ENCODE results near the gene RBMS3. TPM values are rescaled to one million over a fixed set of nuclear protein-coding genes. Genes with fewer than 3 reads are reported as not detected.

The RBMS3 gene
- total and polyA plus RNA-seq, 12 donors: 8.7 to 90.1 (median 51.2) TPM

GRCh38 chr3:29643034-29643425 lies 362.2 kb downstream of the RBMS3 start:
- TF ChIP-seq, protein P1, sequence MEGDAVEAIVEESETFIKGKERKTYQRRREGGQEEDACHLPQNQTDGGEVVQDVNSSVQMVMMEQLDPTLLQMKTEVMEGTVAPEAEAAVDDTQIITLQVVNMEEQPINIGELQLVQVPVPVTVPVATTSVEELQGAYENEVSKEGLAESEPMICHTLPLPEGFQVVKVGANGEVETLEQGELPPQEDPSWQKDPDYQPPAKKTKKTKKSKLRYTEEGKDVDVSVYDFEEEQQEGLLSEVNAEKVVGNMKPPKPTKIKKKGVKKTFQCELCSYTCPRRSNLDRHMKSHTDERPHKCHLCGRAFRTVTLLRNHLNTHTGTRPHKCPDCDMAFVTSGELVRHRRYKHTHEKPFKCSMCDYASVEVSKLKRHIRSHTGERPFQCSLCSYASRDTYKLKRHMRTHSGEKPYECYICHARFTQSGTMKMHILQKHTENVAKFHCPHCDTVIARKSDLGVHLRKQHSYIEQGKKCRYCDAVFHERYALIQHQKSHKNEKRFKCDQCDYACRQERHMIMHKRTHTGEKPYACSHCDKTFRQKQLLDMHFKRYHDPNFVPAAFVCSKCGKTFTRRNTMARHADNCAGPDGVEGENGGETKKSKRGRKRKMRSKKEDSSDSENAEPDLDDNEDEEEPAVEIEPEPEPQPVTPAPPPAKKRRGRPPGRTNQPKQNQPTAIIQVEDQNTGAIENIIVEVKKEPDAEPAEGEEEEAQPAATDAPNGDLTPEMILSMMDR (IDR thresholded peaks at IDR 0.05): no peak
- TF ChIP-seq POLR2A (IDR thresholded peaks at IDR 0.05): no peak
- Histone ChIP-seq H3K36me3 (replicated peaks in 1 of 2) (no peaks in the 10 kb centered on the region), H3K27me3 (no peaks in the 10 kb centered on the region), H3K9me3 (replicated peaks in 1 of 3) (no peaks in the 10 kb centered on the region), H3K4me1 (replicated peaks in 1 of 2) (peaks cover 0 to 58% of the 10 kb centered on the region in 2 donors), H3K27ac (peak overlapping the region in 3 of 5 donors; percentile 14 to 73 (median 37)), H3K4me3 (no peak overlapping the region)
- peak in 1 of 7 donors; percentile 81 for DNase-seq
- intact Hi-C loops (cut with DNase I): no loop called here
- 73 to 84% (median 76%) methylated on average over 3 of the region's 3 CpGs for WGBS, 4 donors

DNA sequence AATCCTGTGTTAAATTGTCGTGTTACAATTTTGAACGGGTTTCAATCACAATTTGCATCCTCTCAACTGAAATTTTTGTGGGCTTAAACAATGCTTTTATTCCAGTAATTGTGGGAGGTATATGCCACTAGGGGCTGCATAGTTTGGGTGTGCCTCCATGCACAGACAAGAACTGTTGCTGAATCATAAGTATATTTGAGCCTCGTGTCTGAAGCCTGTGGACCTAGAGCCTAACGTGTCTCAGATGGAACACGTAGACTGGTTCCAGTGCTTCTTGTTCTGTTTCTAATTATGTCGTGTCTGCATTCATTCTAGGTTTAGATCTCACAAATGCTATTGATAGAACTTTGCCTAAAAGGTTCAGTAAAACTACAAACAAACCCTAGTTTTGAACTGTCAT lies 363.4 kb downstream of the RBMS3 start:
- no peak for TF ChIP-seq POLR2A (IDR thresholded peaks at IDR 0.05)
- TF ChIP-seq, protein P1 (IDR thresholded peaks at IDR 0.05): no peak
- 81 to 92% (median 89%) methylated on average over 6 of the region's 6 CpGs for WGBS, 4 donors
- peak in 1 of 7 donors; percentile 46 for DNase-seq
- Histone ChIP-seq H3K27ac (no peak overlapping the region), H3K4me3 (no peak overlapping the region), H3K27me3 (no peaks in the 10 kb centered on the region), H3K9me3 (replicated peaks in 1 of 3) (no peaks in the 10 kb centered on the region), H3K4me1 (replicated peaks in 1 of 2) (peaks cover 0 to 49% of the 10 kb centered on the region in 2 donors), H3K36me3 (replicated peaks in 1 of 2) (no peaks in the 10 kb centered on the region)
- intact Hi-C loops (cut with DNase I): no loop called here

GRCh38 chr3:29644956-29645636 lies 364.2 kb downstream of the RBMS3 start:
- TF ChIP-seq, protein P1 (IDR thresholded peaks at IDR 0.05): no peak
- TF ChIP-seq POLR2A (IDR thresholded peaks at IDR 0.05): no peak
- no peaks in the 10 kb centered on the region for H3K36me3 ChIP-seq (replicated peaks in 1 of 2)
- no peak overlapping the region for H3K4me3 ChIP-seq
- H3K9me3 ChIP-seq (replicated peaks in 1 of 3): no peaks in the 10 kb centered on the region
- H3K4me1 ChIP-seq (replicated peaks in 1 of 2): peaks cover 0 to 42% of the 10 kb centered on the region in 2 donors
- no peak overlapping the region for H3K27ac ChIP-seq
- intact Hi-C loops (cut with DNase I): no loop called here
- no peaks in the 10 kb centered on the region for H3K27me3 ChIP-seq
- WGBS, 4 donors: 87 to 92% (median 88%) methylated on average over 3 of the region's 3 CpGs
- no peak for DNase-seq

- no peak for TF ChIP-seq POLR2A (IDR thresholded peaks at IDR 0.05)
- TF ChIP-seq, protein P1 (IDR thresholded peaks at IDR 0.05): no peak
Measured at GRCh38 chr3:29646043-29646442, 365.2 kb downstream of the RBMS3 start.

More at GRCh38 chr3:29646043-29646442, 365.2 kb downstream of the RBMS3 start:
- Histone ChIP-seq H3K4me1 (replicated peaks in 1 of 2) (peaks cover 0 to 46% of the 10 kb centered on the region in 2 donors), H3K4me3 (no peak overlapping the region), H3K27ac (no peak overlapping the region), H3K9me3 (replicated peaks in 1 of 3) (no peaks in the 10 kb centered on the region), H3K36me3 (replicated peaks in 1 of 2) (no peaks in the 10 kb centered on the region), H3K27me3 (no peaks in the 10 kb centered on the region)
- 92 to 100% (median 96%) methylated on average over 1 of the region's 1 CpG for WGBS, 4 donors
- intact Hi-C loops (cut with DNase I): no loop called here
- DNase-seq: no peak
